KMS-11 (cell line): Measurements from ENCODE around the gene TRPC4.

Source experiments
- H2AFZ ChIP-seq: fragments of 200-600 bp; sonication (generic); 2 replicates; pipeline ENCODE4 v1.6.1; 2016; ENCODE audit warnings: antibody characterized with exemption, mixed run types, low read depth
- H3K27ac ChIP-seq: fragments of 200-600 bp; sonication (generic); 2 replicates; pipeline ENCODE4 v1.6.1; 2016; ENCODE audit warnings: mild to moderate bottlenecking, mixed run types
- H3K27me3 ChIP-seq: fragments of 200-600 bp; sonication (generic); 2 replicates; pipeline ENCODE4 v1.6.1; 2017; ENCODE audit warnings: mild to moderate bottlenecking, low read depth, mixed run types, moderate library complexity; ENCODE audit not compliant: insufficient read depth
- H3K36me3 ChIP-seq: fragments of 200-600 bp; sonication (generic); 2 replicates; pipeline ENCODE4 v1.6.1; 2017; ENCODE audit warnings: mild to moderate bottlenecking, mixed run types; ENCODE audit not compliant: insufficient read depth
- H3K4me1 ChIP-seq: fragments of 200-600 bp; sonication (generic); 2 replicates; pipeline ENCODE4 v1.6.1; 2016; ENCODE audit warnings: mild to moderate bottlenecking, low read depth, mixed run types; ENCODE audit not compliant: poor library complexity, severe bottlenecking
- H3K4me2 ChIP-seq: fragments of 200-600 bp; sonication (generic); 2 replicates; pipeline ENCODE4 v1.7.0; 2016; ENCODE audit warnings: mild to moderate bottlenecking, mixed run types
- H3K4me3 ChIP-seq: fragments of 200-600 bp; sonication (generic); IDR thresholded peaks from 2 replicates; pipeline ENCODE4 v1.6.1; 2017; ENCODE audit warnings: low read depth, low read length, mixed read lengths; ENCODE audit not compliant: insufficient read depth
- H3K79me2 ChIP-seq: fragments of 200-600 bp; sonication (generic); 2 replicates; pipeline ENCODE4 v1.6.1; 2016; ENCODE audit warnings: low read depth, mixed run types; ENCODE audit not compliant: insufficient read depth
- H3K9ac ChIP-seq: fragments of 200-600 bp; sonication (generic); 2 replicates; pipeline ENCODE4 v1.6.1; 2016; ENCODE audit warnings: mild to moderate bottlenecking, mixed run types
- H4K20me1 ChIP-seq: fragments of 200-600 bp; sonication (generic); 2 replicates; pipeline ENCODE4 v1.6.1; 2016; ENCODE audit warnings: mild to moderate bottlenecking, mixed run types; ENCODE audit not compliant: insufficient read depth
- CTCF ChIP-seq: fragments of 200-600 bp; sonication (generic); conservative IDR thresholded peaks from 2 replicates; pipeline ENCODE4 v1.6.1; 2017; ENCODE audit warnings: low read depth, mild to moderate bottlenecking, antibody characterized with exemption, low read length, moderate library complexity, mixed read lengths

The TRPC4 gene

GRCh38 chr13:37701972-37702371 lies 167.6 kb downstream of the TRPC4 start:
- Histone ChIP-seq H3K4me2 (no peak overlapping the region), H3K4me3 (no peak overlapping the region), H3K36me3 (no peaks in the 10 kb centered on the region), H3K4me1 (no peaks in the 10 kb centered on the region), H4K20me1 (no peaks in the 10 kb centered on the region), H3K27ac (no peak overlapping the region), H3K9ac (no peak overlapping the region), H3K27me3 (no peaks in the 10 kb centered on the region), H3K79me2 (no peaks in the 10 kb centered on the region), H2AFZ (no peak overlapping the region)
- no peak for TF ChIP-seq CTCF

- Histone ChIP-seq H3K4me3 (no peak overlapping the region), H3K4me1 (no peaks in the 10 kb centered on the region), H4K20me1 (no peaks in the 10 kb centered on the region), H3K9ac (no peak overlapping the region), H3K27me3 (no peaks in the 10 kb centered on the region), H3K4me2 (no peak overlapping the region), H3K79me2 (no peaks in the 10 kb centered on the region), H3K27ac (no peak overlapping the region), H2AFZ (no peak overlapping the region), H3K36me3 (no peaks in the 10 kb centered on the region)
- no peak for TF ChIP-seq CTCF
Observed at GRCh38 chr13:37701306-37701705, 168.3 kb downstream of the TRPC4 start.

GRCh38 chr13:37700887-37701286 lies 168.7 kb downstream of the TRPC4 start:
- H3K9ac ChIP-seq, result no peak overlapping the region
- H3K4me2 ChIP-seq, result no peak overlapping the region
- no peaks in the 10 kb centered on the region for H3K36me3 ChIP-seq
- no peak overlapping the region for H2AFZ ChIP-seq
- no peak overlapping the region for H3K27ac ChIP-seq
- H3K4me1 ChIP-seq, result no peaks in the 10 kb centered on the region
- H4K20me1 ChIP-seq, result no peaks in the 10 kb centered on the region
- no peak overlapping the region for H3K4me3 ChIP-seq
- H3K79me2 ChIP-seq, result no peaks in the 10 kb centered on the region
- H3K27me3 ChIP-seq, result no peaks in the 10 kb centered on the region
- no peak for TF ChIP-seq CTCF

- Histone ChIP-seq H3K27ac (no peak overlapping the region), H3K4me2 (no peak overlapping the region), H4K20me1 (no peaks in the 10 kb centered on the region), H3K9ac (no peak overlapping the region), H2AFZ (no peak overlapping the region), H3K4me1 (no peaks in the 10 kb centered on the region), H3K36me3 (no peaks in the 10 kb centered on the region), H3K79me2 (no peaks in the 10 kb centered on the region), H3K4me3 (no peak overlapping the region), H3K27me3 (no peaks in the 10 kb centered on the region)
- TF ChIP-seq CTCF, result no peak
Observed at GRCh38 chr13:37695200-37695599, 174.4 kb downstream of the TRPC4 start.

GRCh38 chr13:37690361-37690760 lies 179.2 kb downstream of the TRPC4 start:
- TF ChIP-seq CTCF, result no peak
- Histone ChIP-seq H3K4me3 (no peak overlapping the region), H4K20me1 (no peaks in the 10 kb centered on the region), H2AFZ (no peak overlapping the region), H3K4me1 (no peaks in the 10 kb centered on the region), H3K36me3 (no peaks in the 10 kb centered on the region), H3K79me2 (no peaks in the 10 kb centered on the region), H3K4me2 (no peak overlapping the region), H3K27me3 (no peaks in the 10 kb centered on the region), H3K27ac (no peak overlapping the region), H3K9ac (no peak overlapping the region)
